Hematopoietic multipotent progenitor cell treated with erythropoietin and hydrocortisone succinate and interleukin-3 and kit ligand, for 6 days (in vitro differentiated cells): Measurements from ENCODE around the gene IGF2BP2.

Experiments
- DNase-seq: peaks from one replicate; pipeline ENCODE4 v3.0.0-alpha.2; 2015

The IGF2BP2 gene

DNA sequence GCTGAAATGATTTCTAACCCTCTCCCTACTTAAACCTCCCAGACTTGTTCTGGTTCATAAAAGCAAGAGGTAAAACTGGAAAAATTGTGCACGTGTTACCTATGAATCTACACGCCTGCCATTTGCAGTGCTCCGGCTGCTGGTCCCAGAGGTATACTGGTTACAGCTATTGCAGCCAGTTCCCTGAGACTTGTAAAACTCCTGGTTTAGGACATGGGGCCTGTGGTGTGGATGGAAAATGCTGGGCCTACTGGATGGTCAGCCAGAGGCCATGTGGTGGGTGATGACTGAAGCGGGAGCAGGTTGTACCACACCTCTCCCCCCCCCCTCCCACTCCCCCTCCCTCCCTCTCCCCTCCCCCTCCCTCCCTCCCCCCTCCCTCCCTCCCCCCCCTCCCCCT, 193.7 kb downstream of the IGF2BP2 start:
- DNase-seq, result no peak

DNA sequence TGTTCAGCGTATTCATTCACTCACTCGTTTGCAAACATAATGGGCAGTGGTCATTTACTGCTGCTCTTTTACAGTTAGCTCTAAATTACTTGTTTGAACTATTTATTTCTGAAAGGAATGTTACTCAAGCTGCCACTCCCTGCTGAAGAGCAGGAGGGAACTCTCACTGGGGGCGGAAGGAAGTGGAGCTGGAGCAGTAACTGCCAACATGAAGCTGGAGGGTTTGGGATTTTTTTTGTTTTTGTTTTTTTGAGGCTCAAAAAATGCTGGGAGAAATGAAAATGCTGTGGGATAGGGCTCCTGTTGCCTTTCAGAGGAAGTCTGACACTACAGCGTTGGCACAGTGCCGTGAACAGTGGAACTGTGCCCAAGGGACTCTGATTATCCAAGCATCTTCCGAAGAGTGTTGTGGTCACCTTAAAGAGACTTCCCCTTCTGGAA, 194.6 kb downstream of the IGF2BP2 start:
- no peak for DNase-seq

DNA sequence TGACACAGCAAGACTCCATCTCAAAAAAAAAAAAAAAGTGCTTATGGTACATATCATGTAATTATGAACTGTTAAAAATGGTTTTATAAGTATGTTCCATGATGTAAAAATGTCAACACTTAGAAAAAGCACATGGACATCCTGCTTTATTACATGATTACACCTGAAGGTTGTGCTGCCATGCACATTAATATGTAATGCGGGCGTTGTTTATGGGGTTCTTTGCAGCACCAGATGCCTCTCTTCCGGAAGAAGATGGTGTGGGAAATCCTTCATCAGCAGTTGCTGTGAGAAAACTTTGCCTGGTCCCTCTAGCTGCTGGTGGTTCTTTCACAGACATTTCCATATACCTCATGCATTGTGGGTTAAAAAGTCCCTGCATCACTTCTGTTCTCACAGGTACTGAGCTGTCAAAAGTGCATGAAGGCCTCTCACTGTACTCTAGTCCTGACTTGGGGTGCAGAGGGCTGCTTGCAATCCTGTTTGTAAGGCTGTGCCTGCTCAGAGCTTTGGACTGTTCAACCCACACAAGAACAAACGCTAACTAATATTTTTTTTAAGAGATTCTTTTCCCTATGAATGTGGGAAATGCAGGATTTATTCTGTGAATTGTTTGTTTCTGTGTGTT, 195.2 kb downstream of the IGF2BP2 start:
- DNase-seq, result no peak

DNA sequence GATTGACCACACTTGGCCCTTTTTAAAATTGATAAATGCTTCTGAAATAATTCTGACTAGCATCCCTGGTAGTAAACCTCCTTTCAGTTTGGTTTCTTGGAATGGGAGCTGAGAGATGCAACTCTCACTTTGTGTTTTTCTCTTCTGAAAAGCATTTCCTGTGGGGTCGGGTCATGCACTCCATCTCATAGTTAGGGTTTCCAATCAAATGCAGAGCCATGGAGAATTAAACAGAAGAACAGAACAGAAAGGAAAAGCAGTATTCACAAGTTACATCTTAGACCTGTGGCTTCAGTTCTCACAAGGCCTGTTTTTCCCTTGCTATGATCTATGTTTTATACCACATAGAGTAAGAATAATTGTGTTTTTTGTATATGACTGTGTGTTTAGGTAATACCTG, 199.1 kb downstream of the IGF2BP2 start:
- no peak for DNase-seq

DNA sequence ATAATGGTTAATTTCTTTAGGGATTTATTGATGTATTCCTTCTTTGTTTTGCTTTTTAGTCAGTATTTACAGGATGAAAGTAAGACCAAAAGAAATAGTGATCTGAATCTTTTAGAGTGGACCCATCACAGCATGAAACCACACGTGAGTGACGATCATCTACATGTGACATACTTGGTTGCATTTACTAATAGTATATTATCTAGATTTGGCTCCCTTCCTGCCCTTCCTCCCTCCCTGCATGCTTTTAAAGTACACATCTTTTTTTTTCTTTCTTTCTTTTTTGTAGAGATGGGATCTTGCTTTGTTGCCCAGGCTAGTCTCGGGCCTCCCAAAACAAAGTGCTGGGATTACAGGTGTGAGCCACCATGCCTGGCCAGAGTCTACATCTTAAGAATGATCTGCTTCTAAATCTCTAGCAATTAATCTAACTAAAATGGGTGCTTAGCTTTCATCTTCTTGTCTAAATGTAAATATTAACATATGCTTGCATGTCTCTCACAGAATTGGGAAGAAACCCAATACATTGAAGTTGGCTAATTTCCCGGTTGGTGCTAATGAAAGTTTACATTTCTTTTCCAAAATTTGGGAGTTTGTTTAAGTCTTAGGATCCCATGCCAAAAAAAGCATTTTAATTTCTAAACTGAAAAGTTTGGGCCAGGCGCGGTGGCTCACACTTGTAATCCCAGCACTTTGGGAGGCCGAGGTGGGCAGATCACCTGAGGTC, 200.7 kb downstream of the IGF2BP2 start:
- DNase-seq, result no peak

DNA sequence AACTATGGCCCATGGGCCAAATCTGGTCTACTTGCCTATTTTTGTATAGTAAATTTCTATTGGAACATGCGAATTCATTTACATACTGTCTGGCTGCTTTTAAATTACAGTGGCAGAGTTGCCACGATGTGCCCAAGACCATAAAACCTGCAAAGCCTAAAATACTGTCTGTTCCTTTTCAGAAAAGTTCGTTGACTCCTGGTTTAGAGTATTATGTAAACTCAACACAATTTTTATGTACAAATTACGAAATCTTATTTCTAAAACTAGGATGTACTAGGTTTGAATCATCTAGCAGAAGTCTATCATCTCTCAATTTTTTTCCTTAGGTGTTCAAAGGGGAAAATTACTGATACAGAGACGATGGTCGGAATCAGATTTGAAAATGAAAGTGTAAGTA, 211.8 kb downstream of the IGF2BP2 start:
- DNase-seq, result no peak

DNA sequence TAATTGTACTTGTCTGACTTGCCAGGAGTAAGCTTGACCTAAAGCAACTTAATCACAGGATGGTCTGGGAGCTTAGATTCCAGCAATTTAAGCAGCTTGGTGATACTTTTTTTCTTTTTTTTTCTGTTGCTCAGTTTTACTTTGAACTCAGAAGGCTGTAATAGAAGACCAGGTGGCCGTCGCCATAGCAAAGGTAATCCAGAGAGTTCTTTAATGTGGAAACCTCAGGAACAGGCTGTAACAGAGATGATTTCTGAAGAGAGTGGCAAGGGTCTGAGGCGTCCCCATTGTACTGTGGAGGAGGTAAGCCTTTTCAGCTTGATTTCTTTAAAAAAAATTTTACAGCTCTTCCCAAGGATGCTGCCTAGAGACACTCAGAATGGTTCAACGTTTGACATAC, 218.6 kb downstream of the IGF2BP2 start:
- DNase-seq, result no peak

DNA sequence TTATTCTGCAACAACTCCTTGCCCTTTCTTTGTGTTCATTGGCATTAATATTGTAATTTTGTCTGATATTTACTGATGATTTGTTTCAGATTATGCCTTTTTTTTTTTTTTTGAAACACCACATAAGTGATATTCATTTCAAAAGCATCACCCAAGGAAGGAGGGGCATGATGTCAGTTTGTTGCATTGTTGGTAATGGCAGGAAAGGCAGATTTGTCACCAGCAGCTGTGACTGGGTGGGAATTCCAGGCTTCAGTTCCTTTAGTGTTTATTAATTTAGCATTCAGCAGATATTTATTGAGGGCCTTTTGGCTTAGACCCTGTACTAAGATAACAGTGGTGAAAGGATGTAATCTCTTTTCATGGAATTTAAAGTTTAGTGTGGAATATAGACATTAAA, 219.3 kb downstream of the IGF2BP2 start:
- no peak for DNase-seq

DNA sequence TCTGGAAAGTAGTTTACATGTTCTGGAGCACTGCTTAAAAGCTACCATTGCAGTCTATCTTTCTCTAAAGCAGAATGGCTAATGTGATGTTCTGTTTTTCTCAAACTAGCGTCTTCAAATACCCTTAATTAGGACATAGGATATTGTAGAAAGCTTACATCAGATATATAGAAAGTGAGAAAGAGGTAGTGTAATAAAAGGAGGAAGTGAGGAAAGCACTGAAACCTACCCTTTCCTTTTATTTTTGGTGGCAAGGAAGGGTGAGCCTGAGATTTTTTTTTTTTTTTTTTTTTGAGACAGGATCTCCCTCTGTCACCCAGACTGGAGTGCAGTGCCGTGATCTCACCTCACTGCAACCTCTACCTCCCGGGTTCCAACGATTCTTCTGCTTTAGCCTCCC, 229.3 kb downstream of the IGF2BP2 start:
- no peak for DNase-seq

DNA sequence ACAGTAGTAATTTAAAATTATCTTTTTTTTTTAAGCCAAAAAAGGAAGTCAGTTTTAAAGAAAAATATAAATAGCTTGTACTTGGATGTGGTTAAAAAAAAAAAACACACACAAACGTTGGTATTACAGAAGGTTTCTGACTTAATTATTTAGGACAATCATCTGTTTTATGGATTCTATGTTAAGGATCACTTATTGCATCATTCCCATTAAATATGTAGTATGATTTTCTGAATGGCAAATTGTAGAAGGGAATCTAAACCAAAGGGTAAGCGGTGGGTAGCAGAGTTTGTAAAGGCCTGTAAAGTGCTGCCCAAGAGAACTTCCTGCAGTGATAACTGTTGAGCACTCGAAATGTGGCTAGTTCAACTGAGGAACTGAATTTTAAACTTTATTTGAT, 230.8 kb downstream of the IGF2BP2 start:
- DNase-seq, result no peak
